ENCODE results near the gene LSR. TPM values are rescaled to one million over a fixed set of nuclear protein-coding genes. Genes with fewer than 3 reads are reported as not detected.

LSR gene
- total and polyA plus RNA-seq, 10 donors, result 10.9 to 30.2 (median 20.4) TPM

DNA sequence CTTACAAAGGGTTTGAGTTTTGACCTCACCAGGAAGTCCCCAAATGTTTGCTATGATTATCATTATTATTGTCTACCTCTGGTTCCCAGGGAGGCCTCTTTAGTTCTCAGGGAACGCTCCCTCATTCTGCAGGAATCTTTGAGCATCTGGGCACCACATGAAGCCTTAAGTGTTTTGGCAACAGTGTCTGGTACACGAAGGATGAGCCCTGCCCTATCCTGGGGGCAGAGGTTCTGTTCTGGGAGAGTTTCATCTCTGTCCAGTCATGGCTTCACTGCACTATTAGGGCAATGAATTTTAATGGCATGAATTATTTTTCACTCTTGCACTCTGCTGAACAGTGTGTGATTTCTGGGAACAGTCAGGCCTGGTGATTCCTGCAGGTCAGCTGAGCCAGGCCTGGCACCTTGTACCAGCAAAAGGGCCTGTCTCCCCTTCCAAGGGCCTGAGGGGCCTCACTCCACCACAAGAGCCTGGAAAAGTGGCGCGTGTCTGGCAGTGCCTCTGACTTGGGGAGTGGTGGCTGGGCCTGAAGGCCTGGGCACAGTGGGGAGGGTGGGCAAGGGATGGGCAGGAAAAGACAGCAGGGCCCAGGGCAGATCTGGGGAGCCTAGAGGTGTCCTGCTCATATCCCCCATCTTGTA lies 24.8 kb upstream of the LSR start:
- TF ChIP-seq, protein P1, sequence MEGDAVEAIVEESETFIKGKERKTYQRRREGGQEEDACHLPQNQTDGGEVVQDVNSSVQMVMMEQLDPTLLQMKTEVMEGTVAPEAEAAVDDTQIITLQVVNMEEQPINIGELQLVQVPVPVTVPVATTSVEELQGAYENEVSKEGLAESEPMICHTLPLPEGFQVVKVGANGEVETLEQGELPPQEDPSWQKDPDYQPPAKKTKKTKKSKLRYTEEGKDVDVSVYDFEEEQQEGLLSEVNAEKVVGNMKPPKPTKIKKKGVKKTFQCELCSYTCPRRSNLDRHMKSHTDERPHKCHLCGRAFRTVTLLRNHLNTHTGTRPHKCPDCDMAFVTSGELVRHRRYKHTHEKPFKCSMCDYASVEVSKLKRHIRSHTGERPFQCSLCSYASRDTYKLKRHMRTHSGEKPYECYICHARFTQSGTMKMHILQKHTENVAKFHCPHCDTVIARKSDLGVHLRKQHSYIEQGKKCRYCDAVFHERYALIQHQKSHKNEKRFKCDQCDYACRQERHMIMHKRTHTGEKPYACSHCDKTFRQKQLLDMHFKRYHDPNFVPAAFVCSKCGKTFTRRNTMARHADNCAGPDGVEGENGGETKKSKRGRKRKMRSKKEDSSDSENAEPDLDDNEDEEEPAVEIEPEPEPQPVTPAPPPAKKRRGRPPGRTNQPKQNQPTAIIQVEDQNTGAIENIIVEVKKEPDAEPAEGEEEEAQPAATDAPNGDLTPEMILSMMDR (IDR thresholded peaks at IDR 0.05 in 8 of 11, conservative IDR thresholded peaks at IDR 0.05 in 3 of 11), result no peak
- no peak for TF ChIP-seq POLR2AphosphoS5 (IDR thresholded peaks at IDR 0.05)
- no peak for TF ChIP-seq POLR2A (IDR thresholded peaks at IDR 0.05)
- WGBS, 5 donors, result 82 to 87% (median 84%) methylated on average over 4 of the region's 4 CpGs
- H3K4me1 ChIP-seq, result peaks cover 0 to 30% (median 6%) of the 10 kb centered on the region in 6 donors
- peaks cover 0 to 6% (median 1%) of the 10 kb centered on the region in 8 donors for H3K9me3 ChIP-seq
- H3K27me3 ChIP-seq (replicated peaks in 1 of 7), result no peaks in the 10 kb centered on the region
- DNase-seq, result no peak
- no peaks in the 10 kb centered on the region for H3K36me3 ChIP-seq
- no peak overlapping the region for H3K4me3 ChIP-seq
- H3K27ac ChIP-seq, result no peak overlapping the region
- intact Hi-C loops (cut with DNase I; ENCODE audit: low total_unique reads), result no loop called here

DNA sequence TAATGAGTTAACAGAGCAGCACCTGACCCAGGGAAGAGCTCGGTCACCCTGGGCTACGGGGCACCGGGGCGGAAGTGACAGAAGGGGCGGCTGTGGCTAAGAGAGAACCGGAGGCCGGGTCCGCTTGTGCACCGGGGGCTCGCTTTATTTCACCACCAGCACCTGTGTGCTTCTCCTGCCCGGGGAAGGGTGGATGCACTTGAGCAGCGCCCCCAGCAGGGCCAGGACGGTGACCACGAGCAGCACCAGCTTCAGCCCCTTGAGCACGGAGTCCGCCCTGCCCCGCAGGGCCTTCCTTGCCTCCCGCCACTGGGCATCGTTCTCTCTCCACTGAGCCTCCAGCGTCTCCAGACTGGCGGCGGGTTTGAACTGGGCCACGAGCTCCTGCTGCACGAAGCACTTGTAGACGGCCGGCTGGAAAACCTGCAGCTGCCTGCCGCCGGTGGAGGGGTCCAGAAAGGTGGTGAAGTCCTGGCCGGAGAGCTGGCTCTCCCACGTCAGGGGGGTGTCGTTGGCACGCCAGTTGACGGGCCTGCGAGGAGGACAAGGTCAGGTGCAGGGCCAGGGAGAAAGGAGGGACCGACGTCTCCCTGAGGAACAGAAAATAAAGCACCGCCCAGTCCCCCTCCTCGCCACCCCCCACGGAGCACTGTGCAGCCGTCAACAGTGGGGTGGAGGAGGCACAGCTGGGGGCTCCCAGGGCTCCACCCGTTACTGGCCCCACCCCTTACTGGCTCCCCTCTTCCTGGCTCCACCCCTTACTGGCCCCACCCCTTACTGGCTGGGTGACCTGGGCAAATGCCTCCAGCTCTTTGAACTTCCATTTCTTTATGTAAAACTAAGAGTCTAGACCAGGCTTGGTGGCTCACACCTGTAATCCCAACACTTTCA lies 23.9 kb upstream of the LSR start:
- TF ChIP-seq POLR2A (IDR thresholded peaks at IDR 0.05) (no peak), POLR2AphosphoS5 (IDR thresholded peaks at IDR 0.05) (no peak)
- TF ChIP-seq, protein P1 (IDR thresholded peaks at IDR 0.05 in 8 of 11, conservative IDR thresholded peaks at IDR 0.05 in 3 of 11), result no peak
- 73 to 83% (median 77%) methylated on average over 35 to 41 of the region's 41 CpGs for WGBS, 5 donors
- Histone ChIP-seq H3K27ac (no peak overlapping the region), H3K36me3 (no peaks in the 10 kb centered on the region), H3K4me3 (no peak overlapping the region), H3K9me3 (no peaks in the 10 kb centered on the region), H3K27me3 (replicated peaks in 1 of 7) (no peaks in the 10 kb centered on the region), H3K4me1 (peaks cover 0 to 26% (median 6%) of the 10 kb centered on the region in 6 donors)
- intact Hi-C loops (cut with DNase I; ENCODE audit: low total_unique reads), result no loop called here
- DNase-seq, result peak; percentile 76

DNA sequence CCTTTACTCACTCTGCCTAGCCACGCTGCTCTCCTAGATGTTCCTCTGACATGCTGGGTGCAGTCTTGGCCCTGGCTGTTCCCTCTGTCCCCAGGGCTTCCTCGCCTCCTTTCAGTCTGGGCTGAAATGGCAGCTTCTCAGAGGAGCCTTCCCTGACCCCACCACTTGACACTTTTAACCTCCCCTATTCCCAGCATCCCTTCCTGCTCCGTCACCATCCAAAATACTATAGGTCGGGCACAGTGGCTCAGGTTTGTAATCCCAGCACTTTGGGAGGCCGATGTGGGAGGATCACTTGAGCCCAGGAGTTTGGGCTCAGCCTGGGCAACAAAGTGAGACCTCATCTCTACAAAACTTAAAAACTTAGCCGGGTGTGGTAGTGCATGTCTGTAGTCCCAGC lies 22.9 kb upstream of the LSR start:
- 83 to 89% (median 87%) methylated on average over 6 of the region's 6 CpGs for WGBS, 5 donors
- DNase-seq, result no peak
- Histone ChIP-seq H3K36me3 (no peaks in the 10 kb centered on the region), H3K27ac (no peak overlapping the region), H3K9me3 (no peaks in the 10 kb centered on the region), H3K4me3 (no peak overlapping the region), H3K4me1 (peaks cover 0 to 16% (median 3%) of the 10 kb centered on the region in 6 donors), H3K27me3 (replicated peaks in 1 of 7) (no peaks in the 10 kb centered on the region)
- intact Hi-C loops (cut with DNase I; ENCODE audit: low total_unique reads), result no loop called here
- TF ChIP-seq POLR2A (IDR thresholded peaks at IDR 0.05), result no peak

DNA sequence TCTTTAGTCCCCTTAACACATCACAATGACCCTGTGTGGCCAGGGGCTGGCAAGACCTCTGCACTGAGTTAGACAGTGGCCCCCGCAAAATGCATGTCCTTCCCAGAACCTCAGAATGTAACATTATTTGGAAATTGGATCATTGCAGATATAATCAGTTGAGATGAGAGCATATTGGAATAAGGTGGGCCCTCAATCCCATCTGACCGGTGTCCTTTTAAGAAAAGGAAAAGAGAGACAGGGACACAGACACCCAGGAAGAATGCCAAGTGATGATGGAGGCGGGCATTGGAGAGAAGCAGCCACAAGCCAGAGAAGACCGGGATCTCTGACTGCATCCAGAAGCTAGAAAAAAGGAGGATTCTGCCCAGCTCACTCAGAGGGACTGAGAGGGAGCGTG lies 22.1 kb upstream of the LSR start:
- 89 to 96% (median 93%) methylated on average over 5 of the region's 5 CpGs for WGBS, 5 donors
- Histone ChIP-seq H3K27me3 (replicated peaks in 1 of 7) (no peaks in the 10 kb centered on the region), H3K9me3 (no peaks in the 10 kb centered on the region), H3K36me3 (no peaks in the 10 kb centered on the region), H3K4me1 (peaks cover 0 to 16% (median 0%) of the 10 kb centered on the region in 6 donors), H3K4me3 (no peak overlapping the region), H3K27ac (no peak overlapping the region)
- intact Hi-C loops (cut with DNase I; ENCODE audit: low total_unique reads), result no loop called here
- no peak for DNase-seq
- TF ChIP-seq, protein P1 (IDR thresholded peaks at IDR 0.05 in 8 of 11, conservative IDR thresholded peaks at IDR 0.05 in 3 of 11), result no peak
- TF ChIP-seq POLR2A (IDR thresholded peaks at IDR 0.05) (no peak), POLR2AphosphoS5 (IDR thresholded peaks at IDR 0.05) (no peak)
